Gastrocnemius medialis (tissue), 4 donors: ENCODE results near the gene RAD50.

Source experiments
- POLR2A ChIP-seq, 2 donors: fragments of 450-650 bp; IDR thresholded peaks; one replicate each; pipeline ENCODE4 v1.6.1; 2017; ENCODE audit warnings: antibody characterized with exemption in 2 of 2, mild to moderate bottlenecking in 2 of 2, moderate library complexity in 2 of 2
- TF ChIP-seq, protein P1 (sequence below), 5 experiments: fragments of 450-650 bp in 3 of 5; fragments of 200-600 bp in 2 of 5; sonication (generic) in 2 of 5; IDR thresholded peaks in 4 of 5; conservative IDR thresholded peaks in 1 of 5; 1 replicate in 4 of 5; 2 replicates in 1 of 5; pipeline ENCODE4 v1.5.1; 2016 to 2019; ENCODE audit warnings: antibody characterized with exemption in 5 of 5, mild to moderate bottlenecking in 3 of 5, moderate library complexity in 3 of 5

GRCh38 chr5:132674671-132675506, 118.1 kb downstream of the RAD50 start:
- TF ChIP-seq, protein P1, sequence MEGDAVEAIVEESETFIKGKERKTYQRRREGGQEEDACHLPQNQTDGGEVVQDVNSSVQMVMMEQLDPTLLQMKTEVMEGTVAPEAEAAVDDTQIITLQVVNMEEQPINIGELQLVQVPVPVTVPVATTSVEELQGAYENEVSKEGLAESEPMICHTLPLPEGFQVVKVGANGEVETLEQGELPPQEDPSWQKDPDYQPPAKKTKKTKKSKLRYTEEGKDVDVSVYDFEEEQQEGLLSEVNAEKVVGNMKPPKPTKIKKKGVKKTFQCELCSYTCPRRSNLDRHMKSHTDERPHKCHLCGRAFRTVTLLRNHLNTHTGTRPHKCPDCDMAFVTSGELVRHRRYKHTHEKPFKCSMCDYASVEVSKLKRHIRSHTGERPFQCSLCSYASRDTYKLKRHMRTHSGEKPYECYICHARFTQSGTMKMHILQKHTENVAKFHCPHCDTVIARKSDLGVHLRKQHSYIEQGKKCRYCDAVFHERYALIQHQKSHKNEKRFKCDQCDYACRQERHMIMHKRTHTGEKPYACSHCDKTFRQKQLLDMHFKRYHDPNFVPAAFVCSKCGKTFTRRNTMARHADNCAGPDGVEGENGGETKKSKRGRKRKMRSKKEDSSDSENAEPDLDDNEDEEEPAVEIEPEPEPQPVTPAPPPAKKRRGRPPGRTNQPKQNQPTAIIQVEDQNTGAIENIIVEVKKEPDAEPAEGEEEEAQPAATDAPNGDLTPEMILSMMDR (IDR thresholded peaks at IDR 0.05 in 4 of 5, conservative IDR thresholded peaks at IDR 0.05 in 1 of 5): no peak
- no peak for TF ChIP-seq POLR2A (IDR thresholded peaks at IDR 0.05)
